Fibroblast of the conjunctiva (primary cell): ENCODE results near the gene P2RX3.
"Not testable (repeated sequence)": the region's sequence is repeated elsewhere in the genome, so short reads cannot be mapped to it uniquely, and the experiment has no call there.

Source experiments
- DNase-seq: peaks from one replicate; pipeline ENCODE4 v3.0.0-alpha.2; 2010; ENCODE audit warnings: low read depth

Gene P2RX3

GRCh38 chr11:57349491-57350274 is 11.5 kb downstream of the P2RX3 start:
- DNase-seq: no peak

GRCh38 chr11:57353036-57353435 is 14.9 kb downstream of the P2RX3 start:
- no peak for DNase-seq

- no peak for DNase-seq
Measured at GRCh38 chr11:57353446-57353845, 15.3 kb downstream of the P2RX3 start.

DNA sequence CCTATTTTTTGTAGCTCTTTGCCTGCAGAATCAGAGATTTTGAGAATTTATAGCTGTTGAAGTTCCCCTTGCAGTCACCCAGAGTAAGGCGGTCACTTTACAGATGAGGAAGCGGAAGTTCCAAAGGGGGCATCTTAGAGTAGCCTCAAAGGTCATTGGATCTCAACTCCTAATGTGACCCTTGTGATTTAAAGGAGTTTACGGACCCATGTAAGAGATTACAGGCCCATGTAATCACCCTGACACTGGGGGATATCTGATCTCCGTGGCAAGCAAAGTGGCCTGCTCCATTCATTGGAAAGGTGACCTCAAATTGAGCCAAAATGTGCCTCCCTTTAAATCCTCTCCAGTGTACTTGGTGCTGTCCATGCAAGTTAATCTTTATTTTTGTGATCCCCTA is 15.7 kb downstream of the P2RX3 start:
- DNase-seq: no peak

DNA sequence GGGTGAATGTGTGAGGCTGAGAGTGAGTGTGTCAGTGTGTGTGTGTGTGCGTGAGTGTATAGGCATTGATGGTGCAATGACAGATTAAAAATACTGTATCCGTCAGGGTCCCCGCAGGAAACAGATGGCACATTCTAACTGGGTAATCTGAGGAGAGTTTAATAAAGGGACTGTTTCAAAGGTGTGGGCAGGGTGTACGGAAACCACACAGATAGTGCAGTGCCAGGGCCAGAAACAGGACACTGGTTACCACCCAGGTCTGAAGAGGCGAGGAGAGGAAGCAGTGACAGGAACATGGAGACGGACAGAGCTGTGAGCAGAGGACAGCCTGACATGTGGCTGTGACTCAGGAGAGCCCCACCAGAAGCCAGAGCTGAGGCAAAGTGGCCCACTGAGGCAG is 16.5 kb downstream of the P2RX3 start:
- no peak for DNase-seq

DNA sequence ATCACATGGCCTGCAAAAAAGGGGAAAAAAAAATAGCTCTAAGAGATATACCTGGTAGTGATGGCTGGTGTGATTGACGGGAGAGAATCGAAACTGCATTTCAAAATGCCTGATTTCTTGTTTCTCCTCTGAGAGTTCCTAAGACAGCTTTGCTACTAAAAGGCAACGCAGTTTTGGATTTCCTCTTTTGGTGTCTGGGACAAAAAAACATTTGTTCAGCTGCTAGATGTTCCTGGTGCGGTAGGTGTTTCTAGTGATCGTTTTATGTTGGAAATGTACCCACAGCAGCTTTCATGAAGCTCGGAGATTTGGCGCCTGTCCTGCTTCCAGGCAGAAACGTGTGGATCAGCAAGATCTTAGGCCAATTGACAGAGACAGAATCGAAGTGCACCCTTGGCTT is 18.1 kb downstream of the P2RX3 start:
- DNase-seq: no peak

GRCh38 chr11:57357310-57357709 is 19.2 kb downstream of the P2RX3 start:
- DNase-seq: no peak

DNA sequence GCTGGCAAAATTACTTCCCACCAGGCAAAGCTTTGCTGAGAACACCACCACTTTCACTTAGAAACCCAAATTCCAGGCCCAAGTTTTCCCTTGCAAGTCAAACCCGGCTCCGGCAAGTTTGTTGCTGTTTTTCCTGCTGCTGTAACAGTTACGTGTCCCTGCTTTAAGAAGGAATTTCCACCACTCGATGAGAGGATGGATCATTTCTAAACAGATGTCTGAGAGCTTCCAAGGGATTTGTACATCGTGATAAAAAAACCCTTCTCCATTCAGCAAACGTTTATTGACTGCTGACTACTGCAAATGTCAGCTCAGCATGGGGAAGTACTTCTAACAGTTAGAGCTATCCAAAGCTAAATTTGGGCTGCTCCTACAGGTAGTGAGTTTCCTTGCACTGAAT is 19.7 kb downstream of the P2RX3 start:
- DNase-seq: no peak

DNA sequence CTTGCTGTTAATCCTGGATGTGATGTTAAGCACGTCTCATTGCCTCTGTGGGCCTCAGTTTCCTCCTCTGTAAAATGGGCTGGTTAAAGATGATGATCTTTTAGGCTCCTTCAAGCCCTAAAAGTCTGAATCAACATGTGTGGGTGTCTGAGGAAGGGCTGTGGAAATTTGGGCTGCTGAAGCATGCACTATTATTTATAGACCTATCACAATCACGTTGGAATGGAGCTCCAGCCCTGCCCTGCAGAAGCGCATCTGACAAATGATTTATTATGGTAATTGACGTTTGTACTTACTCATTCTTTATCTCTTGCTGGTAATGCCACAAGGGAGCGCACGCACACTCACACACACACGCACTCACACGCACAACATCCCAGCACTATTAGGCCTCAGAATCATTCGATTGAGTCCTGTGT is 20.4 kb downstream of the P2RX3 start:
- DNase-seq: no peak

- DNase-seq: no peak
Measured at GRCh38 chr11:57358991-57359390, 20.8 kb downstream of the P2RX3 start.

GRCh38 chr11:57359396-57359795 is 21.2 kb downstream of the P2RX3 start:
- DNase-seq: no peak

DNA sequence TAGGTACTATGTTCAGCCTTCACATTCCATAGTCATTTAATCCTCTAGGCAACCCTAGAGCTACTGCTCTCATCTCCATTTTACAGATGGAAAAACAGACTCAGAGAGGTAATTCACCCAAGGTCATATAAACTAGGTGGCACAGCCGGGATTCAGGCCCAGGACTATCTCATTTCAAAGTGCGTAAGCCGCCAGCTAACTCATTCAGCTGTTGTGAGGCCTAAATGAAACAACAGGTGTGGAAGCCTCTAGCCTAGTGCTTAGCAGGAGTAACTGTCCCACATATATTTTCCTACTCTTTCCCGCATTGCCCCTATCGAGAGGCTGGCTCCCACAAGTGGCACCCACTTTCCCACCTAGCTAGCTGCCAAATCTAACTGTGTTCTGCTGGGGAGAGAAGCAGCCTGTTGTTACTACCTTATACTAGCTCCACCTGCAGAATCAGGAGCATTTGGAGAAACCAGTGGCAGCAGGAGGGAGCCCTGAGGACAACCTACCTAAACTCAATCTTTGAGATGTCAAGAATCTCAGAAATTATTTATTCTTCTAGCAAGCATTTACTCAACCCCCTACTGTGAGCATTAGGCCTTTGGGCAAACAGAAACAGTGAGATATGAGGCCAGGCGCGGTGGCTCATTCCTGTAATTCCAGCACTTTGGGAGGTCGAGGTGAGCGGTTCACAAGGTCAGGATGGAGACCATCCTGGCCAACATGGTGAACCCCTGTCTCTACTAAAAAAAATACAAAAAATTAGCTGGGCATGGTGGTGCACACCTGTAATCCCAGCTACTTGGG is 21.9 kb downstream of the P2RX3 start:
- DNase-seq: no peak

- no peak for DNase-seq
Measured at GRCh38 chr11:57360991-57361390, 22.8 kb downstream of the P2RX3 start.

GRCh38 chr11:57361420-57361819 is 23.3 kb downstream of the P2RX3 start:
- not testable (repeated sequence) for DNase-seq

DNA sequence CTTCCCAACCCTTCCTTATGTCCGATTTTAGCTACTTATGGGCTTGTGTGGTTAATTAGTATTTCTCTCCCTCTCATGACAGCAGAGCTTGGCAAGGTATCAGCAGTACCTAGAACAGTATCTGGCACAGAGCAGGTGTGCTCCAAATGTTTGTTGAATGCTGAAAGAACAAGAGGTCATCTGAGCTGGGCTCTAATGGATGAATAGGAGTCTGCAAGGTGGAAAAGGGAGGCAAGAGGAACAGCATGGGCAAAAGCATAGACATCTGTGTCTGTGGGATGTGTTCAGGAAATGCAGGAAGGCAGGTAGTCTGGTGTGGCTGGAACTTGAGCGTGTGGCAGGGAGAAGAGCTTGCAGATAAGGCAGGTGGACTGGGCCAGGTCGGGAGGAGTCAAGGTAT is 23.8 kb downstream of the P2RX3 start:
- DNase-seq: no peak

DNA sequence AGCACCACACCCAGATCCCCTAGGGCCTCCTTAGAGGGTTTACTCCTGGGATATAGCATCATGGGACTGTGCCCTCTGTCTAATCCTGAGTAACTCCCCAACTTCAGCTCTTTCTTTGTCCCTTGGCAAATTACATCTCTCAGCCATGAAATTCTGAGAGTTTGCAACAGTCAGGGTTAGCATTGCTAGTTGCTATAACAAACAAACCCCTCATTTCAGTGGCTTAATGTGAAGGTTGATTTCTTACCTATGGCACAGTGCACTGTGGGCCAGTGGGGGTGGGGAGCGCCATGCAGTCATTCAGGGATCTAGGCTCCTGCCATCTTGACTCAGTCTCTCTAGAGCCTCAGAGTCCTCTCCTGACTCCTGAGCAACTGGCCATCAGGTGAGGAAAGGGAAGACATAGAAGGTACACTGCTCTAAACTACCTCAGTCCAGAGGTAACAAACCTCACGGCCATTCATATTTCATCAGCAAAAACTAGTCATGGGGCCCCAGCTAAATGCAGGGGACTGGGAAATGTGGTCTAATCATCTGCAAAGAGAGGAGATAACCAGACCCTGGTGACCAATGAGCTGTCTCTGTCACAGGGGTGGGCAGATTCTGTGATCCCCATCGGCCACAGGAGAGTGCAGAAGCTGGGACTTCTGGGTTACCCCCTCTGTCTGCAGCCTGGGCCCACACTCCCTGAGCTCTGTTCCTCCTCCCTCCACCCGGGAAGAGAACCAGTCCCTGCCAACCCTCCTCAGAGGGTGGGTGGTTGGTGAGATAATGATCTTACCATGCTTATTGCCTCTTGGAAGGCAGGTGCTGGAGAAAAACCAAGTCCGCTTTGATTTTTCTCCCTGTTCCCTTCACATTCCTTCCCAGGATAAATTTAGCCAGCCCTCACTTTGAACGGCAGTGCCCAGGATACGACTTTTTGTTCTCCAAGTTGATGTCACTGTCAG is 25.3 kb downstream of the P2RX3 start:
- no peak for DNase-seq

- DNase-seq: no peak
Measured at GRCh38 chr11:57364851-57365660, 26.9 kb downstream of the P2RX3 start.

DNA sequence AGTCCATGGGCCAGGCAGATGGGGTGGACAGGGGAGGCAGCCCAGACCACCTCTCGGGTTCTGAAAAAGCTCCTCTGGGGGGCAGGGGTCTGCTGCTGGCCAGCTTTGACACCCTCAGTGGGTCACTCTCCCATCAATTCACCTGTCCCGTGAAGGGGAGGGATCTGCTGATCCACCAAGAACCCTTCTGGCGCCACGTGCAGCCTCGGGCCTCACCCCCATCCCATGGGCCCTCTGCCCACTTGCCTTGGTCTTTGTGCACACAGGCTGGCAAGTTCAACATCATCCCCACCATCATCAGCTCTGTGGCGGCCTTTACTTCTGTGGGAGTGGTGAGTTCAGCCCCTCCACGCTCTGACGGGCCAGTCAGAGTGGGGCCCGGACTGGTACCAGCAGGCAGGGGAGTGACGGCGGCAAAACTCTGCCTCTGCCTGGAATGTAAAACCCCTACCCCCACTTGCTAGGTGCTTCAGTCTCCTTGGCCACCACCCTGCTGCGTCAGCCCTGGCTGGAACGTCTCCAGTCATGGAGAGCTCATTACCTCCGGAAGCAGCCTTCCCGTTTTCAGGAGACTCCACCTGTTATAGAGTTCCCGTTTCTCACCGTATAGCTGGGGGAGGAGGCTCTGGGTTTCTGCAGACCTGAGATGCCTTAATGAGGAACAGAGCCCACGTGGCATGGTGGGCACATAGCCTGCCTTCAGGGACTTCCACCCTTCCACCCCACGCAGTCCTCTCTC is 30.1 kb downstream of the P2RX3 start:
- no peak for DNase-seq

GRCh38 chr11:57368845-57369232 is 30.7 kb downstream of the P2RX3 start:
- DNase-seq: no peak

DNA sequence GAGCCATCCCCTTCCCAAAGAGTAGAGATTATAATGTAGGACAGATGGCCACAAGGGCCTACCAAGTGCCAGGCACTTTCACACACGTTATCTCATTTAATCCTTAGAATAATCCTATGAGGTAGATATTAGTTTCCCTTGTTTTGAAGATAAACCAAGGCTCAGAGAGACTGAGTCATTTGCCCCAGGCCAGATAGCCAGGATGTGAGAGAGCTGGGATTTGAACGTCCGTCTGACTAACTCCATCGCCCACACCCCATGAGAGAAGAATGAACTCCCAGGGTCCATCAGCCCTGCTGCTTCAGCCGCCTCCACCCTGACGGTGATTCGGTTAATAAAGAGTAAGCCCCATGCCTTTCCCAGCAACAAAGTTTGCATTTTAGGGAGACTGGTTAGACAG is 32.1 kb downstream of the P2RX3 start:
- DNase-seq: no peak

DNA sequence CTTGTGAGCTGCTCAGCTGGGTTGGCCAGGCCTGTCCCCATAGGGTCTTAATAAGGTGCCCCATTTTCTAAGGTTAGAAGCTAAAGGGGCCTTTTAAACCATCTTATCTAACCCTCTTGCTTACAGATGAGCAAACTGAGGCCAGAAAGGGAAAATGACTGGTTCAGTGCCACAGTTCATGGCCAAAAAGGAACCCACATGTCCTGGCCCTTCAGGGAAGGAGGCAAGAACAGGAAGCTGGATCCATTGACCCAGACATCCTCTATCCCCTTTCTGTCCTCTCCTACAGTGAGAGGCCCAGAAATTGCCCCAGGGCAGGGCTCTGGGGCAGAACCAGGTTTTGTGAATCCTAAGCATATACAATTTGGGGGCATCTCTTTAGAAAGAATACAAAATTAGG is 32.8 kb downstream of the P2RX3 start:
- DNase-seq: no peak
